ENCODE data around the gene LRIG2. TPM values are rescaled to one million over a fixed set of nuclear protein-coding genes. Genes with fewer than 3 reads are reported as not detected.
A peak's percentile ranks its signal among the peaks of the same experiment; 100 is the strongest.

LRIG2 gene
- total and polyA plus RNA-seq, 2 of the 13 experiments (the other 11 are each of a cell fraction or from before 2014, with no cell fraction given), result 8.1 to 12.2 TPM

- TF ChIP-seq ZNF407 (CRISPR knock-in tag; IDR thresholded peaks at IDR 0.05; ENCODE audit: not compliant biosample characterization) (no peak), ZNF678 (CRISPR knock-in tag; IDR thresholded peaks at IDR 0.05) (no peak), EP300 (IDR thresholded peaks at IDR 0.05; ENCODE audit: low read depth in 2 of 2, low read length in 2 of 2) (peak in 1 of 2 experiments; percentile 40; a peak in 2 of 4 replicates), EP300 (CRISPR knock-in tag; IDR thresholded peaks at IDR 0.05; ENCODE audit: borderline replicate concordance) (no peak), ARID2 (CRISPR knock-in tag; IDR thresholded peaks at IDR 0.05; ENCODE audit: borderline replicate concordance) (no peak), REPIN1 (CRISPR knock-in tag; IDR thresholded peaks at IDR 0.05; ENCODE audit: borderline replicate concordance, low read depth) (no peak), ZSCAN29 (CRISPR knock-in tag; conservative IDR thresholded peaks at IDR 0.05) (peak; percentile 67; the same call in 1 of the 2 replicates), SRF (IDR thresholded peaks at IDR 0.05; ENCODE audit: low read depth, low read length) (no peak), NCOR1 (IDR thresholded peaks at IDR 0.05; ENCODE audit: borderline replicate concordance, low read length) (peak; percentile 47; the same call in 1 of the 2 replicates), ZSCAN12 (CRISPR knock-in tag; IDR thresholded peaks at IDR 0.05) (no peak), HNF4G (IDR thresholded peaks at IDR 0.05; ENCODE audit: borderline replicate concordance, low read depth, low read length) (peak; percentile 75), HNF4G (CRISPR knock-in tag; IDR thresholded peaks at IDR 0.05; ENCODE audit: borderline replicate concordance, low read depth) (peak; percentile 35; the same call in 1 of the 2 replicates), ZNF10 (CRISPR knock-in tag; IDR thresholded peaks at IDR 0.05; ENCODE audit: borderline replicate concordance, low read depth) (no peak), SMAD9 (CRISPR knock-in tag; IDR thresholded peaks at IDR 0.05) (no peak), KLF13 (CRISPR knock-in tag; IDR thresholded peaks at IDR 0.05) (no peak), NCOA5 (CRISPR knock-in tag; IDR thresholded peaks at IDR 0.05) (no peak), TFAP4 (IDR thresholded peaks at IDR 0.05; ENCODE audit: borderline replicate concordance, low read depth) (peak; percentile 32; the same call in 1 of the 2 replicates), CEBPG (CRISPR knock-in tag; IDR thresholded peaks at IDR 0.05) (peak; percentile 33; the same call in 1 of the 2 replicates), TARDBP (CRISPR knock-in tag; IDR thresholded peaks at IDR 0.05) (no peak), PCBP2 (optimal IDR thresholded peaks at IDR 0.05; ENCODE audit: low read depth, low read length, poor library complexity, severe bottlenecking) (no peak)
Measured at GRCh38 chr1:113153116-113153803, 80.3 kb downstream of the LRIG2 start (continued).

Measured in HepG2 (cell line).